ENCODE measurements around the gene KHK. TPM values are rescaled to one million over a fixed set of nuclear protein-coding genes. Genes with fewer than 3 reads are reported as not detected.
A peak's percentile ranks its signal among the peaks of the same experiment; 100 is the strongest.

Gene KHK
- total RNA-seq, 1 donor from 2014 or later, result 1.2 TPM

DNA sequence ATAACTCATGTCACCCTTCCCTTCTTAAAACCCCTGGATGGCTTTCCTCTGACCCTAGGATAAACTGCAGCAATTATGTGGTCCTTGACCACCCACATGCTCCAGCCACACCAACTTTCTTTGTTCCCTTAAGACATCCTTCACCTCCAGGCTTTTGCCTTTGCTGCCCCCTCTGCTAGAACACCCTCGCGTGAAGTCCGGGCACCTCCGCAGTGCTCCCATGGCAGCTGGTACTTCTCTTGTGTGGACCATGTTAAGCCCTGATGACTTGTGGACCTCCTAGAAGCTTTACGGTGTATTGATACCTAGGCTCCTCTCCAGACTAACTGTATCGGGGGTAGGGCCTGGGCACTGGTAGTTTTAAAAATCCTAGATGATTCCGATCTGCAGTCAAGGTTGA, 36.2 kb downstream of the KHK start:
- Mint-ChIP-seq H3K9me3 (ENCODE audit: low read depth) (no peaks in the 10 kb centered on the region), H3K27me3 (ENCODE audit: low read depth) (peaks cover 16% of the 10 kb centered on the region), H3K4me3 (ENCODE audit: unreplicated experiment) (peak overlapping the region; percentile 80), H3K4me1 (ENCODE audit: low read depth) (peaks cover 18% of the 10 kb centered on the region), H3K27ac (ENCODE audit: unreplicated experiment) (no peak overlapping the region), H3K36me3 (ENCODE audit: low read depth) (no peaks in the 10 kb centered on the region)
- TF ChIP-seq, protein P1, sequence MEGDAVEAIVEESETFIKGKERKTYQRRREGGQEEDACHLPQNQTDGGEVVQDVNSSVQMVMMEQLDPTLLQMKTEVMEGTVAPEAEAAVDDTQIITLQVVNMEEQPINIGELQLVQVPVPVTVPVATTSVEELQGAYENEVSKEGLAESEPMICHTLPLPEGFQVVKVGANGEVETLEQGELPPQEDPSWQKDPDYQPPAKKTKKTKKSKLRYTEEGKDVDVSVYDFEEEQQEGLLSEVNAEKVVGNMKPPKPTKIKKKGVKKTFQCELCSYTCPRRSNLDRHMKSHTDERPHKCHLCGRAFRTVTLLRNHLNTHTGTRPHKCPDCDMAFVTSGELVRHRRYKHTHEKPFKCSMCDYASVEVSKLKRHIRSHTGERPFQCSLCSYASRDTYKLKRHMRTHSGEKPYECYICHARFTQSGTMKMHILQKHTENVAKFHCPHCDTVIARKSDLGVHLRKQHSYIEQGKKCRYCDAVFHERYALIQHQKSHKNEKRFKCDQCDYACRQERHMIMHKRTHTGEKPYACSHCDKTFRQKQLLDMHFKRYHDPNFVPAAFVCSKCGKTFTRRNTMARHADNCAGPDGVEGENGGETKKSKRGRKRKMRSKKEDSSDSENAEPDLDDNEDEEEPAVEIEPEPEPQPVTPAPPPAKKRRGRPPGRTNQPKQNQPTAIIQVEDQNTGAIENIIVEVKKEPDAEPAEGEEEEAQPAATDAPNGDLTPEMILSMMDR (IDR thresholded peaks at IDR 0.05), result no peak
- no peak for DNase-seq (ENCODE audit: low spot score)

DNA sequence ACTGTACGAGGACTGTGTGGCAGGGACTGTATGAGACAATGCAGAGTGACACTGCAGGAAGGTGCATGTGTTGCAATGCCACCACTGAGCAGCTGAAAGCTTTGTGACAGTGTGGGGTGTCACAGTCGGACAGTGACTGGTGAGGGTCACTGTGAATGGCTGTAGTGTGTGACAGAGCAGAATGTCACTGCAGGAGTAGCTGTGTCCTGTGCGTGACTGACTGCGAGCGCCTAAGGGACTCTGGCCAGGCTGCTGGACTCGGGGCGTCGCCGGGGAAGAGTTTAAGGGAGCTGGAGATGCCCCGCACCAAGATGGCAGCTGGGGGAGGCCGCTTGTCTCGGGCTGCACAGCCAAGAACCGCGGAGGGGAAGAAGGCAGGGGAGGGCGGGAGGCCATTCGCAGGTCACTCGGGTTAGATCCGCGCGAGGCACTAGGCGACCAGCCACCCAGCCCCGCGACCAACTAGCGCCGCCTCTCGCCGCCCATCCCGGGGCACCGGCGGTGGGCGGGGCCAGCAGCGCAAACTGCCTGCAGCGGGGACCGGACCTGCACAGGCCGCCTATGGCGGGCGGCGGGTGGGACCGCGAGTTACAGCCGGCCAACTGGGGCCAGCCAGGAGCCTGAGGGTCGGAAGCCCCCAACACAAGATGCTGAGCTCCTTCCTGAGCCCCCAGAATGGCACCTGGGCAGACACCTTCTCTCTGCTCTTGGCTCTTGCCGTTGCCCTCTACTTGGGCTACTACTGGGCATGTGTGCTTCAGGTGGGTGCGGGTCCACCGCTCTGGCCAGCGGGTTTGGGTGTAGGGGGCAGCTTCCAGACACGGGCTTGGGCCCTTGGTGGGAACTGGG, 37.0 kb downstream of the KHK start, which contains the start of gene ABHD1:
Gene ABHD1, plus strand, starts transcription at position 514 of the 849 bp plus-strand sequence. Its CDS starts 134 bp downstream, at position 648.
- Mint-ChIP-seq H3K9me3 (ENCODE audit: low read depth) (no peaks in the 10 kb centered on the region), H3K4me3 (ENCODE audit: unreplicated experiment) (peak within 1 kb of the TSS; percentile 80), H3K36me3 (ENCODE audit: low read depth) (no peaks in the 10 kb centered on the region), H3K27ac (ENCODE audit: unreplicated experiment) (no peak within 1 kb of the TSS), H3K27me3 (ENCODE audit: low read depth) (peaks cover 13% of the 10 kb centered on the region), H3K4me1 (ENCODE audit: low read depth) (peaks cover 12% of the 10 kb centered on the region)
- TF ChIP-seq, protein P1 (IDR thresholded peaks at IDR 0.05), result peak; percentile 46
- no peak for DNase-seq (ENCODE audit: low spot score)

DNA sequence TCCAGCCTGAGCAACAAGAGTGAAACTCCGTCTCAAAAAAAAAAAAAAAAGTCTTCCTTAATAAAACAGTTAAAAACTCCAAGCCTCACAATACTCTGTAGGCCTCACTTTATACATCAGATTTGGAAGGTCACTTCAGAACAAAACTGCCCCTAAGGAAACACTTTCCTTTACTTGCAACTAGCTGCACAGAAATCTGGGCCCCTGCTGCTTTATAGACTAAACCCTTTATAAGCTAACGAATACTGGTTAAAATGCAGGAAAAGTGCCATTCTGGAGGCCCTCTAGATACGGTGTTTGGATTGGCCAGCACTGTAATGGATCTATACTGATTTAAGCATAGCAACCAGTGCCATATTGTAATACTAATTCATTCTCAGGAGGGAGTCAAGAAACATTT, 38.5 kb downstream of the KHK start:
- H3K4me1 Mint-ChIP-seq (ENCODE audit: low read depth), result peaks cover 8% of the 10 kb centered on the region
- no peak overlapping the region for H3K27ac Mint-ChIP-seq (ENCODE audit: unreplicated experiment)
- TF ChIP-seq, protein P1 (IDR thresholded peaks at IDR 0.05), result no peak
- no peaks in the 10 kb centered on the region for H3K36me3 Mint-ChIP-seq (ENCODE audit: low read depth)
- DNase-seq (ENCODE audit: low spot score), result no peak
- H3K4me3 Mint-ChIP-seq (ENCODE audit: unreplicated experiment), result no peak overlapping the region
- peaks cover 4% of the 10 kb centered on the region for H3K27me3 Mint-ChIP-seq (ENCODE audit: low read depth)
- no peaks in the 10 kb centered on the region for H3K9me3 Mint-ChIP-seq (ENCODE audit: low read depth)

DNA sequence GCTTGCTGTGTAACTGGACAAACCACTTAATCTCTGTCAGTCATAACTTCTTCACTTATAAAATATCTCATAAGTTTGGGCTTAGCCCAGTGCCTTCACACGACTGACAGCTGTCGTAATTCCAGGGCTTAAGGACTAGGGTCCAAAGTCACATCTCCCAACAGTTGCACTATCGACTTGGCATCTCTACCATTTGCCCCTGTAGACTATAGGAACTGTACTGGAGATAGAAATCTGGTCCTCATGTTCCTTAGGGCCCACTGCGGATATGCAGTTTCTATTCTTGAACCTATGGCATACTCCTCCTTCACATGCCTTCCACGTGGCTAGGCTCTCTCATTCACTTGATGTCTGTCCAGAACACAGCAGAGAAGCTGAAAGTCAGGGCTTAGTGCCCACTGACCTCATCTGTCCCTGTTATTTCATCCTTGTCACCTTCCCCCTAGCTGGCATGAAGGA, 39.7 kb downstream of the KHK start:
- Mint-ChIP-seq H3K36me3 (ENCODE audit: low read depth) (peaks cover 6% of the 10 kb centered on the region), H3K9me3 (ENCODE audit: low read depth) (no peaks in the 10 kb centered on the region), H3K4me3 (ENCODE audit: unreplicated experiment) (no peak overlapping the region), H3K27me3 (ENCODE audit: low read depth) (peaks cover 2% of the 10 kb centered on the region), H3K27ac (ENCODE audit: unreplicated experiment) (no peak overlapping the region), H3K4me1 (ENCODE audit: low read depth) (peaks cover 8% of the 10 kb centered on the region)
- TF ChIP-seq, protein P1 (IDR thresholded peaks at IDR 0.05), result no peak
- DNase-seq (ENCODE audit: low spot score), result no peak

DNA sequence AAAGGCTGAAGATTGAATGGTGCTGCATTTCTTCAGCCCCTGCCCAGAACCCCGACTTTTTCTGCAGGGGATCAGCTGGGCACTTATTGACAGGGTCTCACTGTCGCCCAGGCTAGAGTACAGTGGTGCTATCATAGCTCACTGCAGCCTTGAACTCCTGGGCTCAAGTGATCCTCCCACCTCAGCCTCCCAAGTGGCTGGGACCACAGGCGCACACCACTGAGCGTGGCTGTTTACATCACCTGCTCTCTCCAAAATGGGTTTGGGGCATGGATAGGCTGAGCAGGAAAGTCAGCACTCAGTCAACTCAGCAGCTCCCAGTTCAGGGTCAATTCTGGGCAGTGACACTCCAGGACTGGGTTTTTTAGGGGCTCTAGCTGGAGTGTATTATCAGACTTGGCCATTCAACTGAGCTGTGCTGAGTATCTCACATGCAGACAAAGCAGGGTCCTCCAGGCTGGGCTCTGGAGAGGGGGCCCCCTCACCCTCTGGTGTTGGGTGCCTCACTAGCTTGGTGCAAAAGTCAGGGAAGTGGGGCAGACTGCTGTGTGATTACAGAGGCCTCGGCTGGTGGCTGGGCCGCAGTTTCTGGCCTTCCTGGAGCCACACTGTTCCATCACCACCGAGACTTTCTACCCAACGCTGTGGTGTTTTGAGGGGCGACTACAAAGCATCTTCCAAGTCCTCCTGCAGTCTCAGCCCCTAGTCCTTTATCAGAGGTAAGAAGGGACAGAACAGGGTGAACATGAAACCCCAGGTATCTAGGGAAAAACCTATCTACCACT, 41.5 kb downstream of the KHK start:
- TF ChIP-seq, protein P1 (IDR thresholded peaks at IDR 0.05), result no peak
- Mint-ChIP-seq H3K27ac (ENCODE audit: unreplicated experiment) (no peak overlapping the region), H3K9me3 (ENCODE audit: low read depth) (no peaks in the 10 kb centered on the region), H3K4me3 (ENCODE audit: unreplicated experiment) (no peak overlapping the region), H3K27me3 (ENCODE audit: low read depth) (no peaks in the 10 kb centered on the region), H3K4me1 (ENCODE audit: low read depth) (peaks cover 13% of the 10 kb centered on the region), H3K36me3 (ENCODE audit: low read depth) (peaks cover 9% of the 10 kb centered on the region)
- no peak for DNase-seq (ENCODE audit: low spot score)

All from chondrocyte (in vitro differentiated cells).